ENCODE results near the gene B4GALT6. TPM values are rescaled to one million over a fixed set of nuclear protein-coding genes. Genes with fewer than 3 reads are reported as not detected.

The B4GALT6 gene
- total and polyA plus RNA-seq, 2 of the 8 experiments (the other 6 are each of a cell fraction or from before 2014, with no cell fraction given), result 6.3 to 41.5 TPM

GRCh38 chr18:31660763-31661162, 23.6 kb downstream of the B4GALT6 start (continued):
- TF ChIP-seq RAD21 (IDR thresholded peaks at IDR 0.05 in 1 of 2, conservative IDR thresholded peaks at IDR 0.05 in 1 of 2; ENCODE audit: low read depth in 2 of 2, low read length in 2 of 2) (no peak), BCL11A (IDR thresholded peaks at IDR 0.05; ENCODE audit: low read depth in 2 of 2, low read length in 2 of 2) (no peak), SAP30 (IDR thresholded peaks at IDR 0.05; ENCODE audit: insufficient read depth, insufficient replicate concordance, low read length) (no peak), JUND (IDR thresholded peaks at IDR 0.05; ENCODE audit: low read length) (no peak)
- TF ChIP-seq, protein P1, sequence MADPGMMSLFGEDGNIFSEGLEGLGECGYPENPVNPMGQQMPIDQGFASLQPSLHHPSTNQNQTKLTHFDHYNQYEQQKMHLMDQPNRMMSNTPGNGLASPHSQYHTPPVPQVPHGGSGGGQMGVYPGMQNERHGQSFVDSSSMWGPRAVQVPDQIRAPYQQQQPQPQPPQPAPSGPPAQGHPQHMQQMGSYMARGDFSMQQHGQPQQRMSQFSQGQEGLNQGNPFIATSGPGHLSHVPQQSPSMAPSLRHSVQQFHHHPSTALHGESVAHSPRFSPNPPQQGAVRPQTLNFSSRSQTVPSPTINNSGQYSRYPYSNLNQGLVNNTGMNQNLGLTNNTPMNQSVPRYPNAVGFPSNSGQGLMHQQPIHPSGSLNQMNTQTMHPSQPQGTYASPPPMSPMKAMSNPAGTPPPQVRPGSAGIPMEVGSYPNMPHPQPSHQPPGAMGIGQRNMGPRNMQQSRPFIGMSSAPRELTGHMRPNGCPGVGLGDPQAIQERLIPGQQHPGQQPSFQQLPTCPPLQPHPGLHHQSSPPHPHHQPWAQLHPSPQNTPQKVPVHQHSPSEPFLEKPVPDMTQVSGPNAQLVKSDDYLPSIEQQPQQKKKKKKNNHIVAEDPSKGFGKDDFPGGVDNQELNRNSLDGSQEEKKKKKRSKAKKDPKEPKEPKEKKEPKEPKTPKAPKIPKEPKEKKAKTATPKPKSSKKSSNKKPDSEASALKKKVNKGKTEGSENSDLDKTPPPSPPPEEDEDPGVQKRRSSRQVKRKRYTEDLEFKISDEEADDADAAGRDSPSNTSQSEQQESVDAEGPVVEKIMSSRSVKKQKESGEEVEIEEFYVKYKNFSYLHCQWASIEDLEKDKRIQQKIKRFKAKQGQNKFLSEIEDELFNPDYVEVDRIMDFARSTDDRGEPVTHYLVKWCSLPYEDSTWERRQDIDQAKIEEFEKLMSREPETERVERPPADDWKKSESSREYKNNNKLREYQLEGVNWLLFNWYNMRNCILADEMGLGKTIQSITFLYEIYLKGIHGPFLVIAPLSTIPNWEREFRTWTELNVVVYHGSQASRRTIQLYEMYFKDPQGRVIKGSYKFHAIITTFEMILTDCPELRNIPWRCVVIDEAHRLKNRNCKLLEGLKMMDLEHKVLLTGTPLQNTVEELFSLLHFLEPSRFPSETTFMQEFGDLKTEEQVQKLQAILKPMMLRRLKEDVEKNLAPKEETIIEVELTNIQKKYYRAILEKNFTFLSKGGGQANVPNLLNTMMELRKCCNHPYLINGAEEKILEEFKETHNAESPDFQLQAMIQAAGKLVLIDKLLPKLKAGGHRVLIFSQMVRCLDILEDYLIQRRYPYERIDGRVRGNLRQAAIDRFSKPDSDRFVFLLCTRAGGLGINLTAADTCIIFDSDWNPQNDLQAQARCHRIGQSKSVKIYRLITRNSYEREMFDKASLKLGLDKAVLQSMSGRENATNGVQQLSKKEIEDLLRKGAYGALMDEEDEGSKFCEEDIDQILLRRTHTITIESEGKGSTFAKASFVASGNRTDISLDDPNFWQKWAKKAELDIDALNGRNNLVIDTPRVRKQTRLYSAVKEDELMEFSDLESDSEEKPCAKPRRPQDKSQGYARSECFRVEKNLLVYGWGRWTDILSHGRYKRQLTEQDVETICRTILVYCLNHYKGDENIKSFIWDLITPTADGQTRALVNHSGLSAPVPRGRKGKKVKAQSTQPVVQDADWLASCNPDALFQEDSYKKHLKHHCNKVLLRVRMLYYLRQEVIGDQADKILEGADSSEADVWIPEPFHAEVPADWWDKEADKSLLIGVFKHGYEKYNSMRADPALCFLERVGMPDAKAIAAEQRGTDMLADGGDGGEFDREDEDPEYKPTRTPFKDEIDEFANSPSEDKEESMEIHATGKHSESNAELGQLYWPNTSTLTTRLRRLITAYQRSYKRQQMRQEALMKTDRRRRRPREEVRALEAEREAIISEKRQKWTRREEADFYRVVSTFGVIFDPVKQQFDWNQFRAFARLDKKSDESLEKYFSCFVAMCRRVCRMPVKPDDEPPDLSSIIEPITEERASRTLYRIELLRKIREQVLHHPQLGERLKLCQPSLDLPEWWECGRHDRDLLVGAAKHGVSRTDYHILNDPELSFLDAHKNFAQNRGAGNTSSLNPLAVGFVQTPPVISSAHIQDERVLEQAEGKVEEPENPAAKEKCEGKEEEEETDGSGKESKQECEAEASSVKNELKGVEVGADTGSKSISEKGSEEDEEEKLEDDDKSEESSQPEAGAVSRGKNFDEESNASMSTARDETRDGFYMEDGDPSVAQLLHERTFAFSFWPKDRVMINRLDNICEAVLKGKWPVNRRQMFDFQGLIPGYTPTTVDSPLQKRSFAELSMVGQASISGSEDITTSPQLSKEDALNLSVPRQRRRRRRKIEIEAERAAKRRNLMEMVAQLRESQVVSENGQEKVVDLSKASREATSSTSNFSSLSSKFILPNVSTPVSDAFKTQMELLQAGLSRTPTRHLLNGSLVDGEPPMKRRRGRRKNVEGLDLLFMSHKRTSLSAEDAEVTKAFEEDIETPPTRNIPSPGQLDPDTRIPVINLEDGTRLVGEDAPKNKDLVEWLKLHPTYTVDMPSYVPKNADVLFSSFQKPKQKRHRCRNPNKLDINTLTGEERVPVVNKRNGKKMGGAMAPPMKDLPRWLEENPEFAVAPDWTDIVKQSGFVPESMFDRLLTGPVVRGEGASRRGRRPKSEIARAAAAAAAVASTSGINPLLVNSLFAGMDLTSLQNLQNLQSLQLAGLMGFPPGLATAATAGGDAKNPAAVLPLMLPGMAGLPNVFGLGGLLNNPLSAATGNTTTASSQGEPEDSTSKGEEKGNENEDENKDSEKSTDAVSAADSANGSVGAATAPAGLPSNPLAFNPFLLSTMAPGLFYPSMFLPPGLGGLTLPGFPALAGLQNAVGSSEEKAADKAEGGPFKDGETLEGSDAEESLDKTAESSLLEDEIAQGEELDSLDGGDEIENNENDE (IDR thresholded peaks at IDR 0.05; ENCODE audit: insufficient replicate concordance, low read length), result no peak

All from H1 (cell line).